Kidney tubule cell (primary cell): ENCODE data around the gene WWP2.
"Not testable (repeated sequence)": the region's sequence is repeated elsewhere in the genome, so short reads cannot be mapped to it uniquely, and the experiment has no call there.

ENCODE experiments used
- DNase-seq: peaks from one replicate; pipeline ENCODE4 v3.0.0-alpha.2; 2018; ENCODE audit warnings: low spot score

The WWP2 gene

GRCh38 chr16:69761983-69762813 lies at the start of gene WWP2:
TSS of gene WWP2 (plus strand) at chr16:69762332. CDS start at chr16:69787011, 24,679 bp downstream.
- peak; percentile 88 for DNase-seq

- DNase-seq, result no peak
Measured at GRCh38 chr16:69712914-69713581, 49.1 kb upstream of the WWP2 start.

DNA sequence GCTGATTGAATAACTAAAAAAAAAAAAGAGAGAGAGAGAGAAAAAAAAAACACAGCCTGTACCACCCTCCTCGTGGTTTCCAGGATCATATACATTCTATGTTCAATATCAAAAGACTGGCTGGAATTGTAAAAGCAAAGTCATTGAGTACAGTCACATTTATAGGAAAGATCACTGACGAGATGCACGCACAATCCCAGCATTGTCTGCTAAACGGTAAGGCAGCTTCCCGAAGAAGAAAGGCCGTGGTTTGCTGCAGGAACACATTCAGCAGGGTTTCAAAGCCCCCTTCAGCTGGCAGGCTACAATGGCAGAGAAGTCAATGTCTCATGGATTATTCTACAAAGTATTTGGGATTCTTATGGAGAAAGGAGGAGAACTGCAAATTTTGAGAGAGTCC lies 45.1 kb upstream of the WWP2 start:
- DNase-seq, result no peak

DNA sequence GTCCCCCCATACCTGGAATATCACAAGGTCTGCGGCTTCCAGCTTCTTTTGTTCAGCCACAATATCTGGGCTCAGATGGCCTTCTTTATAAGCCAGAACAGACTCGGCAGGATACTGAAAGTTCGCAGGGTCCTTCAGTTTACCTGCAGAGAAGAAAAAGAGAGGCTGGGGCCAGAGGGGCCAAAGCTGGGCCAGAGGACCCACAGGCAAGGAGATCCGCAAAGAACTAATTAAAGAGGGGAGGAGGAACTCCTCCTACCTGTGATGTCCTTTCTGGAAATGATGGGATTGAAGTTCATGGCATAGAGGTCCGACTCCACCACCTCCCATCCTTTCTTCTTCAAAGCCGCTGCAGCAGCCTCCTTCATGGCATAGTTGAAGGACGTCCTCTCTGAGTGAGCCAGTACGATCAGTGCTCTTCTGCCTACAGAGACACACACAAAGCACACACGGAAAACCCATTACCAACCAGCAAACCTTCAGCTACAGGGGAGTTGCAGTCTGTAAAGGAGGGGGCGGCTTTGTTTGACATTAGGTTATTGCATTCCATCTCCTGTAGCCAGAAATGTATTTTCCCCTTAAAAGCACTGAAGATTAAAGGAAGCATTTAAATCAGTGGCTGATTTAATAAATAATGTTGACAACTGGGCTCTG lies 43.9 kb upstream of the WWP2 start:
- no peak for DNase-seq

GRCh38 chr16:69720822-69721430 lies 41.2 kb upstream of the WWP2 start:
- no peak for DNase-seq

GRCh38 chr16:69721441-69721957 lies 40.6 kb upstream of the WWP2 start:
- no peak for DNase-seq

DNA sequence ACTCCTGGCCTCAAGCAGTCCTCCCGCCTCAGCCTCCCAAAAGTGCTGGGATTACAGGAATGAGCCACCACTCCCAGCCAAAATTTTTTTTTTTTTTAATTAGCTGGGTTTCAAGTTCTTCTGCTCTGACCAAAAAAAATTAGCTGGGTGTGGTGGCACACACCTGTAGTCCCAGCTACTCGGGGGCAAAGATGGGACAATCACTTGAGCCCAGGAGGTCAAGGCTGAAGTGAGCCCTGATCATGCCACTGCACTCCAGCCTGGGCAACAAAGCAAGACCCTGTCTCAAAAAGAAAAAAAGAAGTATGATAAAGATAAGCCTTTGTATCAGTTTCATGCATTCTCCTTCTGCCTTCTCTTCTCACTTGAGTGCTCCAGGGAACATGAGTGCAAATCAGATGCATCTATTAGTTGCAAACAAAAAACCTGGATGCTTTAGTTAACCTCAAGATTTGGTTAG lies 37.7 kb upstream of the WWP2 start:
- DNase-seq, result no peak

GRCh38 chr16:69724981-69725479 lies 37.1 kb upstream of the WWP2 start:
- no peak for DNase-seq

GRCh38 chr16:69725480-69726312 lies 36.4 kb upstream of the WWP2 start:
- no peak for DNase-seq

GRCh38 chr16:69726313-69727060 lies 35.6 kb upstream of the WWP2 start, which contains the start of gene NQO1:
TSS of gene NQO1 (minus strand) at chr16:69726560. CDS start at chr16:69726439, 121 bp downstream.
- peak; percentile 97 for DNase-seq

GRCh38 chr16:69727916-69728270 lies 34.2 kb upstream of the WWP2 start:
- no peak for DNase-seq

GRCh38 chr16:69729030-69729429 lies 33.1 kb upstream of the WWP2 start:
- DNase-seq, result not testable (repeated sequence)

GRCh38 chr16:69731280-69731679 lies 30.9 kb upstream of the WWP2 start:
- not testable (repeated sequence) for DNase-seq

DNA sequence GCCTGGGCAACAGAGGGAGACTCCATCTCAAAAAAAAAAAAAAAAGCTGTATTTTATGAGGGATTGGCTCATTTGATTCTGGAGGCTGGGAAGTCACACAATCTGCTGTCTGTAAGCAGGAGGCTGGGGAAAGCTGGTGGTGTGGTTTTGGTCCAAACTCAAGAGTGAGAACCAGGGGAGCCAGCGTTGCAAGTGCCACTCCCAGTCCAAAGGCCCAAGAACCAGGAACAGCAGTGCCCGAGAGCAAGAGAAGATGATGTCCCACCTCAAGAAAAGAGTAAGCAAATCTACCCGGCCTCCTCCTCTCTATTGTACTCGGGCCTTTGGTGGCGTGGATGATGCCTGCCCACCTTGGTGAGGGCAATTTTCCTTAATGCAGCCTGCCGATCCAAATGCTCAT lies 30.0 kb upstream of the WWP2 start:
- DNase-seq, result no peak

GRCh38 chr16:69741519-69741918 lies 20.6 kb upstream of the WWP2 start:
- peak; percentile 72 for DNase-seq

- DNase-seq, result peak; percentile 74
Measured at GRCh38 chr16:69741951-69742904, 19.9 kb upstream of the WWP2 start.

GRCh38 chr16:69744363-69745231 lies 17.5 kb upstream of the WWP2 start:
- no peak for DNase-seq

DNA sequence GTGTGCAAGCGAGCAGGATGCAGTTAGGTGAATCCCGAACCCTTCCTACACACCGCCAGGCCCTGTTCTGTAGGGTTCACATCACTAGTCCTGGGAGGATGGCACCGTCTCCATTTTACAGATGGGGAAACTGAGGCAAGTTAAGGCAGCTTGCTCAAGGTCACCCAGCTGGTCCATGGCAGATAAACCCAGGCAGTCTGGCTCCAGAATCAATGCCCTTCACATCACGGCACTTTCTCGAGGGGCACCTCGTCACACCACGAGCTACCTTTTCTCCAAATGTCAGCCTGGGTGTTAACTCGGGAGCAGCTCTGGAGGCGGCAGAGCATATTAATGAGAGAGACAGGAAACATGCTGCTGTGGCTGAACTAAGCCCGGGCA lies 16.9 kb upstream of the WWP2 start:
- no peak for DNase-seq
